OCI-LY1 (cell line): ENCODE results near the gene CACUL1.

ENCODE experiments used
- EZH2 ChIP-seq: fragments of 200-600 bp; sonication (generic), shearing (Covaris generic); IDR thresholded peaks from 2 replicates; pipeline ENCODE4 v1.8.0; 2017; ENCODE audit warnings: borderline replicate concordance, mixed run types, mild to moderate bottlenecking, antibody characterized with exemption, low read length, moderate library complexity, mixed read lengths
- TF ChIP-seq, protein P1 (sequence below): fragments of 200-600 bp; sonication (generic), shearing (Covaris generic); IDR thresholded peaks from 2 replicates; pipeline ENCODE4 v1.5.1; 2017; ENCODE audit warnings: mild to moderate bottlenecking, antibody characterized with exemption, low read length, moderate library complexity, mixed read lengths

DNA sequence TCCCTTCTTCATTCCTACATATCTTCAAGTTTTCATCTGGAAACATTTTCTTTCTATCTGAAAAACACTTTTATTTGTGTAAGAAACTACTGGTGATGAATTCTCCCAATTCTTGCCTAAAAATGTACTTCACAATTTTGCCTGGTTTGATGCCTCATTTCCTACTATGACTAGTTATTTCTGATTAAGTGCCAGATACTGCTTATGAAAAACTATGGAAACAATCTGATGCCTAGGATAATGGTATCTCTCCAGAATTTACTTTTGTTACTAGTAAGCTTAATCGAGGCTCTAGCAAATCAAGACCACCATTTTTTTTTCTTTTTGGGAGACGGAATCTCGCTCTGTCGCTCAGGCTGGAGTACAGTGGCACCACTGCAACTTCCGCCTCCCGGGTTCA lies 31.3 kb downstream of the CACUL1 start:
- TF ChIP-seq, protein P1, sequence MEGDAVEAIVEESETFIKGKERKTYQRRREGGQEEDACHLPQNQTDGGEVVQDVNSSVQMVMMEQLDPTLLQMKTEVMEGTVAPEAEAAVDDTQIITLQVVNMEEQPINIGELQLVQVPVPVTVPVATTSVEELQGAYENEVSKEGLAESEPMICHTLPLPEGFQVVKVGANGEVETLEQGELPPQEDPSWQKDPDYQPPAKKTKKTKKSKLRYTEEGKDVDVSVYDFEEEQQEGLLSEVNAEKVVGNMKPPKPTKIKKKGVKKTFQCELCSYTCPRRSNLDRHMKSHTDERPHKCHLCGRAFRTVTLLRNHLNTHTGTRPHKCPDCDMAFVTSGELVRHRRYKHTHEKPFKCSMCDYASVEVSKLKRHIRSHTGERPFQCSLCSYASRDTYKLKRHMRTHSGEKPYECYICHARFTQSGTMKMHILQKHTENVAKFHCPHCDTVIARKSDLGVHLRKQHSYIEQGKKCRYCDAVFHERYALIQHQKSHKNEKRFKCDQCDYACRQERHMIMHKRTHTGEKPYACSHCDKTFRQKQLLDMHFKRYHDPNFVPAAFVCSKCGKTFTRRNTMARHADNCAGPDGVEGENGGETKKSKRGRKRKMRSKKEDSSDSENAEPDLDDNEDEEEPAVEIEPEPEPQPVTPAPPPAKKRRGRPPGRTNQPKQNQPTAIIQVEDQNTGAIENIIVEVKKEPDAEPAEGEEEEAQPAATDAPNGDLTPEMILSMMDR, result no peak
- no peak for TF ChIP-seq EZH2
